ENCODE data around the gene CPN1. TPM values are rescaled to one million over a fixed set of nuclear protein-coding genes. Genes with fewer than 3 reads are reported as not detected.
"Not testable (repeated sequence)": the region's sequence is repeated elsewhere in the genome, so short reads cannot be mapped to it uniquely, and the experiment has no call there.

CPN1 gene
- total RNA-seq: not detected in 2 replicates

DNA sequence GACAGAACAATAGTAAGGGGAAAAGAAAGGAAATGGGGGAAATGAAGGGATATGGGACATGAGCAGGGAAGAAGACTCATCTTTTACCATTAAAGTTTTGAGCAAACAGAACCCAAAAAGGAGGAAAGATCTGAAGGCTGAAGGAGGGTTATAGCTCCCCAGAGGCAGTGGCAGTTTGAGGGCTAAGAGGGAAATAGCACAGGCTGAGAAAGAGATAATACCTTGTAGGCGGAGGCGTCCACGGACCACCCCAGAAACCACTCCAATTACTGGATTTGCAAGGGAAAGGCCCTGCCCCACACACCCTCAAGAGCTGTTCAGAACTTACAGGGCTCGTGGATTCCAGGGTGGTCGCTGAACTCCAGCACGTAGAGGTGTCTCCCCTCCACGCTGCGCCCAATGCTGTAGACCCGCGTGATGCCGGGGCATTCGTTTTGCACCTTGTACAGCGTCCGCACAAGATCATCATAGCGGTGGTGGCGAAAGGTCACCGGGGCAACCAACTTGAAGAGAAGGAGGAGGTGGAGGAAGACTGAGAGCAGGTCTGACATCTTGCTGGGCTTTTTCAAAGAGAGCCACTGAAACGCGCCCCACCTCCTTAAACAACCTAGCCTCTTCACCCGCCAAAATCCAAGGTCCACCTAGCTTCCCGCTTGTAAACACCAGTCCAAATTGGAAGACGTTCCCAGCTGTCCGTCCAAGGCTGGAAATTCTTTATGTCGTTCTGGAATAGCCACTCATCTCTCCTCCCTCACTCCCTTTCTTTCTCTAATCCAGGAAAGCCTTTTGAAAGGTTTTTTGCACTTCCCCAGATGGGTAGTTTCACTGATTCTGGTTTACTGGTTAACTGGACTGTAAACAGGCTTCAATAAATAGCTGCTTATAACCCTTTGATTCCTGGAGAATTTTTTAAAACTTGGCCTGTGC, at the start of gene CPN1:
Gene CPN1, minus strand, starts transcription at position 795 of the 927 bp plus-strand sequence. Its CDS starts 244 bp downstream, at position 551.
- no peak for DNase-seq (ENCODE audit: low read depth)

DNA sequence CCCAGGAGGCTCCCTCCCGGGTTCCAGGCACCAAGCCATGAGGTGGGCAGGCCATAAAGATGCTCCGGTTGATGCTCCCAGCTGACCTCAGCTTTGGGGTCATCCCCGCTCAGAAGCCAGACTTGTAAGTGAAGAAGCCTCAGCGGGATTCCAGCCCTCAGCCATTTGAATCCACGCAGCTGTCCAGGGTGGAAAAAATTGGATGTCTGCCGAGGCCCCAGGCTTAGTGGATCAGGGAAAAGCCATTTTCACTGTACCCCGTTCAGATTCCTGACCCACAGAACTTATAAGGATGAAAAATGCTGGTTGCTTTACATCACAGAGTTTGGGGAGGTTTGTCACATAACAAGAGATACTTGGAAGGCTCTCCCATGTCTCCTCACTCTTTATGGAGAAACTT, 49.2 kb upstream of the CPN1 start:
- no peak for DNase-seq (ENCODE audit: low read depth)

- no peak for DNase-seq (ENCODE audit: low read depth)
Observed at GRCh38 chr10:100129424-100129823, 47.8 kb upstream of the CPN1 start.

GRCh38 chr10:100128951-100129350, 47.3 kb upstream of the CPN1 start:
- no peak for DNase-seq (ENCODE audit: low read depth)

- not testable (repeated sequence) for DNase-seq (ENCODE audit: low read depth)
Observed at GRCh38 chr10:100125335-100125734, 43.7 kb upstream of the CPN1 start.

GRCh38 chr10:100124097-100124496, 42.4 kb upstream of the CPN1 start:
- DNase-seq (ENCODE audit: low read depth): no peak

- DNase-seq (ENCODE audit: low read depth): no peak
Observed at GRCh38 chr10:100122780-100123179, 41.1 kb upstream of the CPN1 start.

DNA sequence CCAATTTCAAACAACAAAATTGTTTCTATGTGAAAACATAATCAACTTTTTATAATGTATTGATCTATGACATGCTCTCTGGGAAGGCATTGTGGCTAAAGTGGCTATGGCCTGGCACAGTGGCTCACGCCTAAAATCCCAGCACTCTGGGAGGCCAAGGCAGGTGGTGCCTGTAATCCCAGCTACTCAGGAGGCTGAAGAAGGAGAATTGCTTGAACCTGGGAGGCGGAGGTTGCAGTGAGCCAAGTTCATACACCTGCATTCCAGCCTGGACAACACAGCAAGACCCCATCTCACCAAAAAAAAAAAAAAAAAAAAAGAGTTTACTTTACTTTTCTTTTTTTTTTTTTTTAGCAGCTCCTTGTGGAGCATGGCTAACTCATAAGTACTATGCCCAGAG, 38.9 kb upstream of the CPN1 start:
- no peak for DNase-seq (ENCODE audit: low read depth)

- no peak for DNase-seq (ENCODE audit: low read depth)
Observed at GRCh38 chr10:100119726-100120125, 38.1 kb upstream of the CPN1 start.

DNA sequence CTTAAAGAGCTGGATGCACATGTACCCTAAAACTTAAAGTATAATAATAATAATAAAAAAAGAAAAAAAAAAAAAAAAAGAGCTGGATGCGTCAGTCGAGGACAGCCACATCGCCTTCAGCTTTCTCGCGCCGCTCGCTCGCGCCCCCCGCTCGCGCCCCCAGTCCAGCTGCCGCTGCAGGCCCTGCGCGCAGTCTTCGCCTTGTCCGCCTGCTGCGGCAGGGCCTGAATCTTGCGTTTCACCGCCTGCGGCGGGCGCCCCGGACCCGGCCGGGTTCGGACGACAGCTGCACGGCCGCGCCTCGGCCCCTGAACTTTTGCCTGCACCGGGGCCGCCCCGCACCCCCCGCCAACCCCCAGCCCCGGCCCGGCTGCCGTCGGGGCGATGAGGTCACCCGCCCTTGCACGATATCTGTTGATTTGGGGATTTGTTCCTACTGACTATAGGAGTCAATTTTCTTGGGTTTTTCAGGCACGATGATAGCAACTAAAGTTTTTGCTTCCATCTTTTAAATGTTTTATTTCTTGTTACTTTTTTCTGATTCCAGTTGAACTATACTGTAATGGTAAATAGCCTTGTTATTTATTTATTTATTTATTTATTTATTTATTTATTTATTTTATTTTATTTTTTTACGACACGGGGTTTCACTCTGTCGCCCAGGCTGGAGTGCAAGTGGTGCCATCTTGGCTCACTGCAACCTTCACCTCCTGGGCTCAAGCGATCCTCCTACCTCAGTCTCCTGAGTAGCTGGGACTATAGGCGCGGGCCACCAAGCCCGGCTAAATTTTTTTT, 33.5 kb upstream of the CPN1 start:
- no peak for DNase-seq (ENCODE audit: low read depth)

DNA sequence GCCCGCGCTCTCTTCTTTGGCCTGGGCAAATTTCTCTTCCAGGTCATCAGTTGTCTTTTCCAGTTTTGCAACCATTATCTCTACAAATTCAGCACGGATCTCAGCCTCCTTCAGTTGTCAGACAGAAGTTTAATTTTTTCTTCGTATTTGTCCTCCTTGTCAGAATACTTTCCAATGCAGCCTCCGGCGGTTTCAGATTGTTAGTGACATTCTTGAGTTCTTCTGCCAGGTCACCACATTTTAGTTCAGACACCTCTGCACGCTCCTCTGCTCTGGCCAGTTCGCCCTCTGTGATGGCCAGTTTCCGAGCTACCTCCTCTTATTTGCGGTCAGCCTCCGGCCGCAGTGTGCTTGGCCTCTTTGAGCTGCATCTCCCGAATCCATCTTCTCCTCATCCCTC, 32.8 kb upstream of the CPN1 start:
- no peak for DNase-seq (ENCODE audit: low read depth)

DNA sequence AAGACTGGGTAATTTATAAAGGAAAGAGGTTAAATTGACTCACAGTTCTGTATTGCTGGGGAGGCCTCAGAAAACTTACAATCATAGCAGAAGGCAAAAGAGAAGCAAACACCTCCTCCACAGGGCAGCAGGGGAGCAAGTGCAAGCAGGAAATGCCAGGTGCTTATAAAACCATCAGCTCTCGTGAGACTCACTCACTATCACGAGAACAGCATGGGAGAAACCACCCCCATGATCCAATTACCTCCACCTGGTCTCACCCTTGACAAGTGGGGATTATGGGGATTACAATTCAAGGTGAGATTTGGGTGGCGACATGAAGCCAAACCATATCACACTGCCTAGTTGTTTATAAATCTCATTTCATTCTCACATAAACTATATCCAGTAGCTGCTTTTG, 28.0 kb upstream of the CPN1 start:
- DNase-seq (ENCODE audit: low read depth): peak; percentile 7

DNA sequence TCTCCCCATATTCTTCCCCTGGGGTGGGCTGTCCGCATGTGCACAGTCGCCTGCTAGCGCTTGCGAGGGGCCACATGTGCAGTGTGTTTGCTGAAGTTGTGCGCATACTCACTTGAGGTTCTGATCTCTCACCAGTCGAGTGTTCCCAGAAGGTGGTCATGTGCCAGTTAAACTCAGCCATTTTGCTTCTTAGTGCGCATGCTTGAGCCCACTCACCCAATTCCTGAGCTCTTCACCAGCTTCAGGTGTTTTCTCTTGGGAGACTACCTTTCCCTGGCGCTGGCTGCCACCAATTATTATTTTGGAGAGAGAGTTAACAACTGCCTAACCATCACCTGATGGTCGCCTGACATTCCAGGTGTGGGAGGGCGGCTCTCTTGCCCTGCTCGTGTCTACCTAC, 25.2 kb upstream of the CPN1 start:
- no peak for DNase-seq (ENCODE audit: low read depth)

DNA sequence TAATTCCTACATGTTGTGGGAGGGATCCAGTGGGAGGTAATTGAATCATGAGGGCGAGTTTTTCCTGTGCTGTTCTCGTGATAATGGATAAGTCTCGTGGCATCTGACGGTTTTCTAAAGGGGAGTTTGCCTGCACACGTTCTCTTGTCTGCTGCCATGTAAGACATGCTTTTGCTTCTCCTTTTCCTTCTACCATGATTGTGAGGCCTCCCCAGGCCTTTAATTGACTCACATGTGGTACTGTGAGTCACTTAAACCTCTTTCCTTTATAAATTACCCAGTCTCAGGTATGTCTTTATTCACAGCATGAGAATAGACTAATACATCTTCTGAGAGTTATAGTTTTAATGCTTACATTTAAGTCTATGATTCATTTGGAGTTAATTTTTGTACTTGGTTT, 22.6 kb upstream of the CPN1 start:
- DNase-seq (ENCODE audit: low read depth): no peak

DNA sequence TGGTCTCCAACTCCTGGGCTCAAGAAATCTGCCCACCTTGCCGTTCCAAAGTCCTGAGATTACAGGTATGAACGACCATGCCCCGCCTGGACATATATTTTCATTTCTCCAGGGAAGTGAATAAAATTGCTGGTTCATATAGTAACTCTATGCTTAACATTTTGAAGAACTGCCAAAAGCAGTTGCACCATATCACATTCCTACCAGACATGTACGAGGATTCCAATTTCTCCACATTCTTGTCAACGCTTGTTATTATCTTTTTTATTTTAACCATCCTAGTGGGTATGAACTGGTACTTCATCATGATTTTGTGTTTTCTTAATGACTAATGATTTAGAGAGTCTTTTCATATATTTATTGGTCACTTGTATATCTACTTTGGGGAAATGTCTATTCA, 21.9 kb upstream of the CPN1 start:
- DNase-seq (ENCODE audit: low read depth): no peak

DNA sequence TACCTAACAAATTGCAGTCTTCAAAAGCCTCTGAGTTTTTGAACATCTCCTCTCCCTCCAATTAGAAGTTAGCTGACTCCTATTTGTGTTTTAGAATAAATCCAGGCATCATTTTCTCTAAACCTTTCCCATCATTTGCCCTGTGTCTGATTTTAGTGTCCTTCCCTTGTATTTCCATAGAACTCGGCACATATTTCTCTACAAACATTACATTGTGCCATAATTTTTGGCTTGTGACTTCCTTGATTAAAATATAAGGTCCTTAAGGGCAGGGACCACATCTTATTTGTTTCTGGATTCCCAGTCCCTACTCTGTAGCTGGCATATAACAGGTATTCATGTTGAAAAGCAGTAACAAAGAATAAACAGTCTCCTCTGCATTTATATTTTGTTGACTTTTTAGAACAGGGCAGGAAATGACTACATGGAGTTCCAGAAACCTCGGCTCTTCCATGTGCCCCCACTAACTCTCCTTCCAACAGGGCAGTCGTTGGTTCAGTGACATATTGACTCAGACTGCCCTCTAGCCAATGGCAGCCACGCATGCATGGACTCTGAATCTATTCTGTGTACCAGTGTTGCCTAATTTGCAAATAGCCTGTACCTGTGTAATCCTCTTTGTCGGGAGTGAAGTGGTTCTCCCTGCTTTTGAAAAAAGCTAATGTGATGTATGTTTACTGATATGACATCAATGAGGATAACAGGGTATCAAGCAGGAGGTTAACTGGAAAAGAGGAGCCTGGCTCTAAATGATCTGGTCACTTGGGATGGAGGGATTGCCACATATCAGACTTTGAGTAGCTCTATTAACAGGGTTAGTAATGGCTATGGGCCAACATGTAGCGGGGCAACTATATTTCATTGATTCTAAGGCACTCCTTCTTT, 19.8 kb upstream of the CPN1 start:
- peak; percentile 66 for DNase-seq (ENCODE audit: low read depth)

GRCh38 chr10:100100651-100101184, 19.0 kb upstream of the CPN1 start:
- DNase-seq (ENCODE audit: low read depth): peak; percentile 37

DNA sequence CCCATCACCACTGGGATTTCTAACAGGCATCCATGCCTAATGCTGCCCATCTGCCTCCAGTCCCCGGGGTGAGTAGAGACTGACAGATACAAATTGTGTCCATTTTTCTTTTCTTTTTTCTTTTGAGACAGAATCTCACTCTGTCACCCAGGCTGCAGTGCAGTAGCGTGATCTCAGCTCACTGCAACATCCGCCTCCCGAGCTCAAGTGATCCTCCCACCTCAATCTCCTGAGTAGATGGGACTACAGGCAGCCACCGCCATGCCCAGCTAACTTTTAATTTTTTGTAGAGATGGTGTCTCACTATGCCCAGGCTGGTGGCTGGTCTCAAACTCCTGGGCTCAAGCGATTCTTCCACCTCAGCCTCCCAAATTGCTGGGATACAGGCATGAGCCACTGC, 7.6 kb upstream of the CPN1 start:
- no peak for DNase-seq (ENCODE audit: low read depth)

GRCh38 chr10:100086708-100087107, 5.0 kb upstream of the CPN1 start:
- not testable (repeated sequence) for DNase-seq (ENCODE audit: low read depth)

DNA sequence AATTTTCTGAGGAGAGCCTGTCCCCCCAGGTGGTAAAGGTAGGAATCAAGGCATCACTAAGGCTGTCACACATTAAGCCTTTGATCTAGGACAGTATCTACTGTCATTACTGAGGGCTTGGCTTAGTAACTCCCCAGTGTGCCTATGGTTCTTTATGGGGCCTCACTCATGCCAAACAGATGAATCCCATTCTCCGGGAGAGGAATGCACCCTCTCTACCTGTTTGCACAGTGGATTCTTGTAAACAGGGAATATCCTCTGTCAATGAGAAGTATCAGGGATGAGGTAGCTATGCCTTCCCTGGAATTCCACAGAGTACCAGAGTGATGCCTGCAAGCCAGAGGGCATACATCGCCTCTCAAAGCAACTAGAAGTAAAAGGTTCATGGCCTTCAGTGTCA, 3.9 kb upstream of the CPN1 start:
- DNase-seq (ENCODE audit: low read depth): no peak

- no peak for DNase-seq (ENCODE audit: low read depth)
Observed at GRCh38 chr10:100083623-100084022, 2.0 kb upstream of the CPN1 start.

DNA sequence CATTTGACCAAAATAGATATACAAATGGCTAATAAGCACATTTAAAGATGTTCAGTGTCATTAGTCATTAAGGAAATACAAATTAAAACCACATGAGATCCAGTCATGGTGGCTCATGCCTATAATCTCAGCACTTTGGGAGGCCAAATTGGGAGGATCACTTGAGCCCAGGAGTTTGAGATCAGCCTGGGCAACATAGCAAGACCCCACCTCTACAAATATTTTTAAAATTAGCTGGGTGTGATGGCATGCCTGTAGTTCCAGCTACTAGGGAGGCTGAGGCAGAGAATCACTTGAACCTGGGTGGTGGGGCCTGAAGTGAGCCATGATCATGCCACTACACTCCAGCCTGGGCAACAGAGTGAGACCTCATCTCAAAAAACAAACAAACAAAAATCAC, 607 bp upstream of the CPN1 start:
- DNase-seq (ENCODE audit: low read depth): not testable (repeated sequence)
